ENCODE measurements around the gene MTX3.

The MTX3 gene

DNA sequence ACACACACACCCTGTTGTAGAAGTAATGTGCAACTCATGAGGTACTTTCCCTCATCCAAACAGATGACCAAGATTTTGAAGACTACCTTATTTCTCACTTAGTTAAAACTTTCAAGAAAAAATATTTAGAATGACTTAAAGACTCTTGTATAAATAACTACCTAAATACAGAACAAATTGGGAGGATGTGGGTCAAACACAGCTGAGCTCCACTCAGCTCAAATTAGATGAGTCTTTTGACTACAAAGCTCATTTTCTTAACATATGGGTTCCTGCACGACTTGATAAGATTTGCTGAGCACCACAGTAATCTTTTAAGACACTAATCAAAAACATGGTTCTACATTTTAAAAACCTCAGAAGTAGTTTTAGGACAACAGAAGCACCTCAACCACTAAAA is 8.9 kb downstream of the MTX3 start:
- DNase-seq = no peak

GRCh38 chr5:79976759-79977515 is 14.1 kb downstream of the MTX3 start:
- no peak for DNase-seq

- DNase-seq = no peak
Measured at GRCh38 chr5:79975422-79975821, 15.6 kb downstream of the MTX3 start.

- DNase-seq = no peak
Measured at GRCh38 chr5:79974886-79975285, 16.2 kb downstream of the MTX3 start.

- no peak for DNase-seq
Measured at GRCh38 chr5:79973996-79974395, 17.1 kb downstream of the MTX3 start.

DNA sequence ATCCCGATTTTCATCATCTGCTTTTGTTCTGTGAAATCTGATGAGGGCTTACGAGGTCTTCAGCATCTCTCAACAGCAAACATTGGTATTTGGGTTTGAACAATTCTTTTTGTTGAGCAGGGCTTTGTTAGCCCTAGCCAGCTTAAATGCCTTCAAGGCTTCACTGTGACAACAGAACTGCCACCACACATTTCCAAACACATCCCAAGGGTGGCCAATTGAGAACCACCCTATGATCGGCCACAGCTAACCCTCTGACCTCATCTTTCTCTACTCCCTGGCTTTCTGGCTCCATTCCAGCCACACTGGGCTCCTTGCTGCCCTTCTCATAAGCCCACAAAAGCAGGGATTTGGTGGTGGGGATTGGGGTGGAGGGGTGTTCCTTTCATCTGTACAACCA is 17.6 kb downstream of the MTX3 start:
- DNase-seq = no peak

- DNase-seq = no peak
Measured at GRCh38 chr5:79971156-79971555, 19.9 kb downstream of the MTX3 start.

DNA sequence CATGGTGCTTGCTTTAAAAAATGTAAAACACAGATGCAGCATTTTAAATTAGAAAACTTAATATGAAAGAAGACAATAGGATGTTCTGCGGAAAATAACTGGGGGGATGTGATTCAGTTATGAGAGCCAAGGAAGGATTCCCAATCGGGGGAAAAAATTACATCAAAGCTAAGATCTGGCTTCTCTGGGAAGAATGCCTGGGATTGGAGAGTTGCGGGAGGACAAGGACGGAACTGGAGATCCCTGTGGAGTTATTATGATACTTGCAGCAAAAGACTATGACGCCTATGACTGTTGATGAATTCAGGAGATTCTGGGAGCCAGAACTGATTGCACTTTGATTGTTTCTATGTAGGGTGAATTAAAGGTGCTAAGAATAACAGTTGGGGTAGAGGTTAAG is 24.6 kb downstream of the MTX3 start:
- no peak for DNase-seq

DNA sequence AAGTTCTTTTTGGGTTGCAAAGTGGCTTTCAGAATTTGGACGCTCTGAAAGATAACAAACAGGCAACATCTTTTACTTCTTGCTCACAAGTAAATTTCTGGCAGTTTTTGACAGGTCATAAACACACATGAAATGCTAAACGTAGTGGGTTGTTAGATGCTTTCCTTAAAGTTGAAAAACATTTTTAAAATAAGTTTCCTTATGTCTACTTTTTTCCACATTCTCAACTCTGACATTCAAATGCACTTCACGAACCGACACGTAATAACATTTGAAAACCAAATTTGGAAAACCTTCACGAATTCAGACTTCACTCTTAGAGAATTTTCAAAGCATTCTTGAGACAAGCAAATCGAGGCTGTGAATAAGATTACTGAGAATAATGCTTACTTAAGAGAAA is 26.9 kb downstream of the MTX3 start:
- DNase-seq = no peak

DNA sequence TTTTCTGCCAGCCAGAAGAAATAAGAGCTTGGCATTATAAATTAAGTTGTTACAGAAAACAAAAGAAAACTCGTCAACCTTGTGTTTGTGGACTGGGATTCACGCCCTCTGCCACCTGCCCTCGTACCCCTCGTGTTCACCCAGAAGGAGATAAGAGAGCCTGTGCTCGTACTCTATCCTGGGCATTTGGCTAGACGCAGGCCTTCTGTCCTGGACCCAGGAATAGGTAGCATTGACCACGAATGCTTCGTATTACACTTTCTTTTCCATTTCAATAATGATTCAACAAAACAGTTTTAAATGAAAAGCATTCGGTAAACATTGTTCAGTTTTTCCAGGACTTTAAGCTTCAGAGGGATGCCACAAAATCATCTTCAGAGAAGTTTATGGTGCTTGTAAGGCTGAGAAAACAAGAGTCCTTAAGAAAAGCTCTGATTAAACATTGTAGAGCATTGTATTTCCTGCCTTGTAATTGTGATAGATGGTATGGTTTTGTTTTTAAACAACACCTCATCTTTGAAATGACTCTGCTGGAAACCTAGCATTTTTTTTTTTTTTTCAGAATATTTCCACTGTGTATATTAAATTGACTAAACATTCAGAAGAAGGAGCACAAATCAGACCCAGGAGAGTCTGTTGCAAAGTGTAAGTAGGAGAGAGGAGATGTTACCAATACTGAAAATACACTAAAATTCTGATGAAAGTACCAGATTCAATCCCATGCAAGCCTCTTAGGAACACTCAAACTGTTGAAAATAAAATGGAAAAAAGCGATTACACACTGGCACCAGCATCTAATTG is 27.6 kb downstream of the MTX3 start:
- no peak for DNase-seq

DNA sequence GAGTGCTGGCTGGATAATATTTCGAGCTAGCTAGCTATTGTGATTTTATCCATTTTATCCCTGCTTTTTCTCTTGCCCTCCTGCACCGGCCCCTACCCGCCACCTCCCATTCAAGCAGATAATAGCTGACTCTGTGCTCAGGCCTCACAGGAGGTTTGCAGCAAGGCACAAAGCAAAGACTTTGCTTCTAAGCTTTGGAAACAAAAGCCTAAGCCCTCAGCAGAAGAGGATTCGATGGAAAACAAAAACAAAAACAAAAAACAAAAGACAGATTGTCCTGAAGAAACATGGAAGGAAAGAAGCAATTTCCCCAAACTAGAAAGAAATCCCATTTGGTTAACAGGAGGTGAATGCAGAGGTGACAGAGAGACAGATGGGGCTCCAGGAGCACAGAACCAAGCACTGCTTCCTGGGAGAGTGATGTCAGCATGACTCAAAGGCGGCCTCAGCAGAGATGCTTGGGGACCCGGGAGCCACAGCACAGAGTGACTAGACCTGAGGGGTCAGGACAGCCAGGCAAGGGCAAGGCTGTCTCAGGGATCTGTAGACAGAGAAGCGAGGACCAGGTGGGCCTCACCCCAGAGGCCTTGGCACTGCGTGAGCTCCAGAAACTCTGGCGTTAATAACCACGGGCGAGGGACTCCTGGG is 28.4 kb downstream of the MTX3 start:
- DNase-seq = no peak

- DNase-seq = no peak
Measured at GRCh38 chr5:79961716-79962574, 29.1 kb downstream of the MTX3 start.

GRCh38 chr5:79959407-79959806 is 31.7 kb downstream of the MTX3 start:
- DNase-seq = no peak

DNA sequence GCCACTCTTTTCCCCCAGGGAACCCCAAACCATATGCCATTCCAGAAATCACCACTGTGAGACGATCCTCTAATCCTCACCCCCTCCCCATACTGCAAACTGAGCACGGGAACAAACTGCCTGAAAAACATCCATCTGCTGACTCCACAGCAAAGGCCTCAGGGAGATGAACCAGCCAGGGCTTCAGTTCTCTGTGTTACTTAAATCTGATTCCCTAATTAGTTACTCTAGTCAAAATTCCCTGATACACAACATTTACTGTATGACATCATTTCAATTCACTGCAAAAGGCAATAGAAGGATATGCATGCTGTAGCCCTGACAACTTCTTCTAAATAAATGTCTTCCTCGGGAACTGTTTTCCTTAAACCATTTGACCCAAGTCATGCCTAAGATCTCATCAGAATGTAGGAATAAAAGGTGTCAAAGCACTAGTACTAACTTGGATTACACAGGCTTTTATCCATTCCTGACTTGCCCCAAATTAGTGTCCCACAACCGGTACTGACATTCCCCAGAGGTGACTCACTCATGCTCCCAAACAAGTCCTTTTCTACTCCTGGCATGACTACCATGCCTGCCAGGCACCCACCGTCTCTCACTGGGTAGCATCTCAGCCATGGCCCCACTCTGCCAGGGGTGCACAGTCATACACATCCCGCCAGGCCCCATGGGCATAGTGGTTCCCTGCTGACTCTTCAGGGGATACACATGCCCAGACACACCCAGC is 35.0 kb downstream of the MTX3 start:
- no peak for DNase-seq

GRCh38 chr5:79955356-79955895 is 35.6 kb downstream of the MTX3 start:
- DNase-seq = no peak

GRCh38 chr5:79954620-79955019 is 36.4 kb downstream of the MTX3 start:
- DNase-seq = no peak

DNA sequence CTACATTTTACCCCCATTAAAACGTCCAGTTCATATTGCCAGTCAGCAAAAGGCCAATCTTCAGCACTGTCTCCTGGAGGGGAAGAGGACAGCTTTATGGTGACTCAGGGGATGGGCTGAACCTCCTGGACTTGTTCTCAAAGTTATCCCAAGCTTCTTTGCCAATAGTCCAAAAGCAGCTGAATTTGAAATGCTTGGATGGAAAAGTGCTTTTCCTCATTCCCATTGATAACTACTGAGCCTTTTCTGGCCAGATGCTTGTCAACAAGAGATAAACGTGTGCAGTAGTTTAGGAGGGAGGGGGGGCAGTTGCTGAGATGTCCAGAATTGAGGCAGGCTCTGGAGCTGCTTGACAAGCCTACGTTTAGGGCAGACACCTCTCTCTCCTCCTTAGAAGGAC is 43.5 kb downstream of the MTX3 start:
- no peak for DNase-seq

DNA sequence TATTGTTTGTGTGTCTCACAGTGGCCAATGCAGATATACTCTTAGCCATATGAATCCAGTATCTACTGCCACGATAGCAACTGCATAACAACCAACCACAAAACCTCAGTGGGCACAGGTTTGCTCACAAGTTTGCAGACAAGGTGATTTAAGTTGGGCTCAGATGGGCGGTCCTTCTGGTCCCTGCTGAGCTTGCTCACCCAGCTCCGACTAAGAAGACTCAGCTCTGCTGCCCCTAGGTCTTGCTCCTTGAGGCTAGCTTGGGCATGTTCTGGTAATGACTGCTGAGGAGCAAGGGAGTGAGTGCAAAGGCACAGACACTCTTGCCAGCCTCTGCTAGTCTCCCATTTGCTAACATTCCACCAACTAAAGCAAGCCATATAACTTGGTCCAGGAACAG is 52.6 kb downstream of the MTX3 start:
- no peak for DNase-seq

DNA sequence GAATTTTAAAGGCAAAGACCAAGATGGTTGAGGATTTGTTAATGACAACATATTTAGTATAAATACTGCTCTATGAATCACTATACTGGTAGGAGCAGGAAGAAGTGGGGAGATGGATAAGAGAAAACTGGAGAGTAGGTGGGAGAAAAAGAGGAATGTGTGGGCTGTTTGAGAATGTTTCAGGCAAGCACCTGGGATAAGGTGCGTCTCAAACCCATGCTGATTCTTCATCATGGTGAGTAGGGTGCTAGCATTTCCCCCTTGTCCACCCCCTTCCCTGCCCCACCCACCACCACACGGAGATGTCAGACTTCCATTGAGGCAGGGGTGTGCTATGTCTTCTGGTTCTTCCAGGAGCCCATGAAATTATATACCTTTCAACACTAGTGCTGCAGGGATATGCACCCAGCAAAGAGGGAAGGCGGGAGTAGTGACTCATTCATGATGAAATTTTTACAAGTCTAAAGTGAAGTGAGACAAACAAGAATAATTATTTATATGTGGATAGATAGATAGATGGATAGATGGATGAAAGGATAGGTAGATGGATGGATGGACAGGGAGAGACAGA is 54.3 kb downstream of the MTX3 start:
- DNase-seq = no peak

GRCh38 chr5:79936002-79936645 is 54.9 kb downstream of the MTX3 start:
- DNase-seq = no peak

- no peak for DNase-seq
Measured at GRCh38 chr5:79934681-79935080, 56.4 kb downstream of the MTX3 start.

All from CD4-positive, alpha-beta T cell treated with Interferon gamma for 1 hour (primary cell).